Skeletal muscle tissue (tissue), 4 donors: ENCODE data around the gene ZNF891. TPM values are rescaled to one million over a fixed set of nuclear protein-coding genes. Genes with fewer than 3 reads are reported as not detected.

Source experiments
- H3K27ac ChIP-seq: one replicate; pipeline ENCODE4 v1.7.0; 2013; ENCODE audit warnings: mild to moderate bottlenecking, low read depth, low read length, inconsistent platforms
- H3K27me3 ChIP-seq, 3 donors: one replicate each; pipeline ENCODE4 v1.7.0; 2013; ENCODE audit warnings: low read length in 3 of 3; ENCODE audit not compliant: control insufficient read depth in 3 of 3, insufficient read depth in 3 of 3
- H3K36me3 ChIP-seq, 3 donors: one replicate each; pipeline ENCODE4 v1.7.0; 2013; ENCODE audit warnings: low read length in 3 of 3; ENCODE audit not compliant: control insufficient read depth in 3 of 3, insufficient read depth in 3 of 3
- H3K4me1 ChIP-seq, 3 donors: one replicate each; pipeline ENCODE4 v1.7.0; 2013; ENCODE audit warnings: low read length in 3 of 3, mild to moderate bottlenecking in 3 of 3; ENCODE audit not compliant: control insufficient read depth in 3 of 3, insufficient read depth in 3 of 3
- H3K4me3 ChIP-seq, 3 donors: one replicate each; pipeline ENCODE4 v1.7.0; 2013; ENCODE audit warnings: low read length in 3 of 3
- H3K9ac ChIP-seq, 3 donors: one replicate each; pipeline ENCODE4 v1.7.0; 2013; ENCODE audit warnings: low read length in 3 of 3, mild to moderate bottlenecking in 3 of 3, moderate library complexity in 2 of 3, low read depth in 1 of 3
- H3K9me3 ChIP-seq, 3 donors: one replicate each; pipeline ENCODE4 v1.7.0; 2013; ENCODE audit warnings: low read length in 3 of 3; ENCODE audit not compliant: control insufficient read depth in 3 of 3
- total RNA-seq: library from RNA; depleted of rRNA; stranded (reverse); fragments of >200 nt; gene quantifications from one replicate; pipeline ENCODE4 v1.2.3, GENCODE V29; 2014
- donor health status: Osteomylitis.

ZNF891 gene
- total RNA-seq, 1 donor from 2014 or later: 2.1 TPM

GRCh38 chr12:133080026-133080367 lies 50.1 kb downstream of the ZNF891 start:
- peak overlapping the region; percentile 99 for H3K27ac ChIP-seq
- H3K9me3 ChIP-seq: peaks cover 20 to 40% (median 32%) of the 10 kb centered on the region in 3 donors
- no peaks in the 10 kb centered on the region for H3K27me3 ChIP-seq
- H3K4me1 ChIP-seq: peaks cover 8 to 14% (median 10%) of the 10 kb centered on the region in 3 donors
- H3K4me3 ChIP-seq: peak overlapping the region; percentile 85 to 96 (median 94)
- H3K9ac ChIP-seq: peak overlapping the region; percentile 93 to 96 (median 95)
- H3K36me3 ChIP-seq: peaks cover 28 to 35% (median 30%) of the 10 kb centered on the region in 3 donors

GRCh38 chr12:133073836-133074235 lies 56.2 kb downstream of the ZNF891 start:
- no peak overlapping the region for H3K9ac ChIP-seq
- H3K9me3 ChIP-seq: peaks cover 18 to 28% (median 27%) of the 10 kb centered on the region in 3 donors
- H3K4me1 ChIP-seq: no peaks in the 10 kb centered on the region
- H3K4me3 ChIP-seq: no peak overlapping the region
- H3K27me3 ChIP-seq: no peaks in the 10 kb centered on the region
- H3K27ac ChIP-seq: no peak overlapping the region
- no peaks in the 10 kb centered on the region for H3K36me3 ChIP-seq

- peaks cover 7 to 22% (median 18%) of the 10 kb centered on the region in 3 donors for H3K36me3 ChIP-seq
- no peaks in the 10 kb centered on the region for H3K4me1 ChIP-seq
- H3K9ac ChIP-seq: no peak overlapping the region
- peak overlapping the region in 2 of 3 donors; percentile 15 to 52 for H3K4me3 ChIP-seq
- H3K27ac ChIP-seq: no peak overlapping the region
- H3K9me3 ChIP-seq: peaks cover 75 to 82% (median 78%) of the 10 kb centered on the region in 3 donors
- no peaks in the 10 kb centered on the region for H3K27me3 ChIP-seq
Observed at GRCh38 chr12:133063556-133063955, 66.5 kb downstream of the ZNF891 start.

GRCh38 chr12:133061954-133062353 lies 68.1 kb downstream of the ZNF891 start:
- H3K36me3 ChIP-seq: peaks cover 17 to 36% (median 31%) of the 10 kb centered on the region in 3 donors
- peaks cover 80 to 87% (median 81%) of the 10 kb centered on the region in 3 donors for H3K9me3 ChIP-seq
- H3K27me3 ChIP-seq: no peaks in the 10 kb centered on the region
- no peaks in the 10 kb centered on the region for H3K4me1 ChIP-seq
- H3K9ac ChIP-seq: no peak overlapping the region
- no peak overlapping the region for H3K4me3 ChIP-seq
- no peak overlapping the region for H3K27ac ChIP-seq

- Histone ChIP-seq H3K4me3 (peak overlapping the region in 2 of 3 donors; percentile 8 to 46), H3K27me3 (no peaks in the 10 kb centered on the region), H3K27ac (no peak overlapping the region), H3K36me3 (peaks cover 34 to 46% (median 38%) of the 10 kb centered on the region in 3 donors), H3K9ac (no peak overlapping the region), H3K4me1 (no peaks in the 10 kb centered on the region), H3K9me3 (peaks cover 62 to 78% (median 70%) of the 10 kb centered on the region in 3 donors)
Observed at GRCh38 chr12:133058203-133059113, 71.6 kb downstream of the ZNF891 start.

DNA sequence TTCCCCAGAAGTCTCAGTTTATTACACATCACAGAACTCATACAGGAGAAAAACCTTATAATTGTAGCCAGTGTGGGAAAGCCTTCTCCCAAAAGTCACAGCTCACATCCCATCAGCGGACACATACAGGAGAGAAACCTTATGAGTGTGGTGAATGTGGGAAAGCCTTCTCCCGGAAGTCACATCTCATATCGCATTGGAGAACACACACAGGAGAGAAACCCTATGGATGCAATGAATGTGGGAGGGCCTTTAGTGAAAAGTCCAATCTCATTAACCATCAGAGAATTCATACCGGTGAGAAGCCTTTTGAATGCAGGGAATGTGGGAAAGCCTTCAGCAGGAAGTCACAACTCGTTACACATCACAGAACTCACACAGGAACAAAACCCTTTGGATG lies 72.6 kb downstream of the ZNF891 start:
- no peak overlapping the region for H3K9ac ChIP-seq
- no peaks in the 10 kb centered on the region for H3K27me3 ChIP-seq
- H3K36me3 ChIP-seq: peaks cover 40 to 46% (median 41%) of the 10 kb centered on the region in 3 donors
- peaks cover 60 to 73% (median 71%) of the 10 kb centered on the region in 3 donors for H3K9me3 ChIP-seq
- no peak overlapping the region for H3K27ac ChIP-seq
- no peaks in the 10 kb centered on the region for H3K4me1 ChIP-seq
- H3K4me3 ChIP-seq: peak overlapping the region in 1 of 3 donors; percentile 3

Other genes starting within 250 kb of the ZNF891 start
- gene CHFR, start 242.7 kb downstream of the ZNF891 start, total RNA-seq: 14.1 TPM
- 6.3 TPM for gene ZNF605, start 174.0 kb downstream of the ZNF891 start, total RNA-seq
- 8.4 TPM for gene ZNF26, start 143.9 kb downstream of the ZNF891 start, total RNA-seq
- 20.9 TPM for gene ZNF84, start 92.8 kb downstream of the ZNF891 start, total RNA-seq
- gene ZNF140, start 49.4 kb downstream of the ZNF891 start, total RNA-seq: 21.4 TPM
- gene ZNF10, start 353 bp upstream of the ZNF891 start, total RNA-seq: 8.4 TPM
- gene ZNF268, start 51.2 kb upstream of the ZNF891 start, total RNA-seq: 15.7 TPM
- gene ANHX, start 105.6 kb upstream of the ZNF891 start, total RNA-seq: not detected